ENCODE results near the gene TPM1.
A peak's percentile ranks its signal among the peaks of the same experiment; 100 is the strongest.

GRCh38 chr15:63048115-63048775 lies 5.7 kb downstream of the TPM1 start:
- TF ChIP-seq NRF1 (conservative IDR thresholded peaks at IDR 0.05; ENCODE audit: low read depth, low read length) (peak; percentile 70), CTCF (IDR thresholded peaks at IDR 0.05 in 2 of 3, conservative IDR thresholded peaks at IDR 0.05 in 1 of 3; ENCODE audit: control insufficient read depth in 2 of 3, extremely low read depth in 1 of 3, insufficient read depth in 1 of 3, low read depth in 3 of 3, low read length in 3 of 3) (peak; percentile 86 to 98 (median 91)), MAX (IDR thresholded peaks at IDR 0.05; ENCODE audit: low read depth, low read length) (no peak), FOS (IDR thresholded peaks at IDR 0.05; ENCODE audit: borderline replicate concordance, extremely low read depth, insufficient read length) (no peak)

All from GM12878 (cell line).